T-helper 1 cell treated with Interleukin-12 subunit alpha and Interleukin-12 subunit beta and Interleukin-4 antibody, amounts not matched to agents 30 ng/mL and 1 ng/mL, for 36 hours (primary cell): ENCODE data around the gene MAS1. TPM values are rescaled to one million over a fixed set of nuclear protein-coding genes. Genes with fewer than 3 reads are reported as not detected.
"Not testable (repeated sequence)": the region's sequence is repeated elsewhere in the genome, so short reads cannot be mapped to it uniquely, and the experiment has no call there.

ENCODE experiments used
- intact Hi-C: fragments of 100-400 bp; cut with micrococcal nuclease; formaldehyde crosslinking; loops from one replicate; pipeline ENCODE4 v1.15.1; 2024
- total RNA-seq: library from RNA; stranded (reverse); gene quantifications from 2 replicates; pipeline ENCODE4 v1.2.3, GENCODE V29; 2022

Gene MAS1
- total RNA-seq, 1 donor from 2014 or later = not detected

DNA sequence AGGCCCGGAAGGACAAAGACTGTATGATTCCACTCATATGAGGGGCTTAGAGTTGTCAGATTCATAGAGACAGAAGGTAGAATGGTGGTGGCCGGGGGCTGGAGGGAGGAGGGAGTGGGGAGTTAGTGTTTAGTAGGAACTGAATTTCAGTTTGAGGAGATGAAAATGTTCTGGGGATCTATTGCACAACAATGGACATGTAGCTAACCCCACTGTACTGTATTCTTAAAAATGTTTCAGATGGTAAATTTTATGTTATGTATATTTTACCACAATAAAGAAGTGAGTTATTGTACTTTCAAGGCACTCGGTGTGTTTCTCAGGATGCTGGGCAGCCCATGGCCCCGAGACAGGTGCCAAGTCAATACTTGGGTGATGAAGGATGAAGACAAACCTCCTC is 25.4 kb downstream of the MAS1 start:
- intact Hi-C loops = no loop called here

DNA sequence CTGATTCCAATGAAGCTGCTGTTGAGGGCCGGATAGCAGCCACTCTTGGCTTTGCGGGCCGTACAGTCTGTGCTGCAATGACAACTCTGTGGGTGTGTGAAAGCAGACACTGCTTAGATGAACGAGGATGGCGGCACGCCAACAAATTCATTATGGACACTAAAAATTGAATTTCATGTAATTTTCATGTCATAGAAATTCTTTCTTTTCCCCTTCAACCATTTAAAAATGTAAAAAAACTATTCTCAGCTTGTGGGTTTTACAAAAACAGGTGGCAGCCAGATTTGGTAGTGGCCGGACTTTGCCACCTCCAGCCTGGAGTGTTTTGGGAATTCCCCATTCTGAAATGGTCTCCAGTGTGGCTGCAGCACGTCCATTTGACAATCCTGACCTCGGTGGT is 26.0 kb downstream of the MAS1 start:
- intact Hi-C loops = no loop called here

DNA sequence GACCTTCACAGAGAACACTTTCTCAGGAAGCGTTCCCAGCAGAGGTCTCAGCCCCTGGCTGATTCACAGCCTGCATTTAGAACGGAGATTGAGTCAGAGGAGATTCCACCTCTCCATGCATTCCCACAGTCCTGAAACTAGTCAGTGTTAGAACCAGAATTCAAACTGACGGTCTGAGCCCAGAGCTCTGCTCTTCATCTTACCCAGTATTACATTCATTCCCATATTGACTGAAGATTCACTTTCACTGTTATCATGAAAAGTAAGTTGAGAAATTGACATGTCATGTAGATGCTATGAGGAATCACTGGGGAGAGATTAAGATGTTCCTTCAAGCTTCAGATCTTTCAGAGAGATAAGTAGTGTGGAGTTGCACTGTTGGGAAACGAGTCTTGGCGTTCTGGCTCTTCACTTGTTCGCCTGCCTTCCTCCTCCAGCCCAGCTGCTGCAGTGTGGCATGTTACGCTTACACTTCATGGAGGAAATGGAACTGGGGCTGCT is 28.3 kb downstream of the MAS1 start:
- intact Hi-C loops = no loop called here

DNA sequence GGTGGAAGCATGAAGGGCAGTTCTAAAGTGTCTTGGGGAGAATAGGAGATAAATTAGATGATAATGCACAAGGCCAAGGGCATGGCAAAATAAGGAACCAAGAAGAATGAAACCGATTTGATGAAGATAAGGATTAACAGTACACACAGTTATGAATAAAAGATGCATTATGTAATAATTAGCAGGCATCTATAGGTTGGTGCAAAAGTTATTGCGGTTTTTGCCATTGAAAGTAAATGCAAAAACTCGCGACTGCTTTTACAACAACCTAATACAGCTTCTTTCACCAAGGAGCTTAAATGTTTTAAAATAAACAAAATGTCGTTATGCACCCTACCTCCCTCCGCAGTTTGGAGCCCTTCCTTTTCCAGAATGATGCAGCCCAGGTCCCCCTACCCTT is 29.0 kb downstream of the MAS1 start:
- intact Hi-C loops = no loop called here

DNA sequence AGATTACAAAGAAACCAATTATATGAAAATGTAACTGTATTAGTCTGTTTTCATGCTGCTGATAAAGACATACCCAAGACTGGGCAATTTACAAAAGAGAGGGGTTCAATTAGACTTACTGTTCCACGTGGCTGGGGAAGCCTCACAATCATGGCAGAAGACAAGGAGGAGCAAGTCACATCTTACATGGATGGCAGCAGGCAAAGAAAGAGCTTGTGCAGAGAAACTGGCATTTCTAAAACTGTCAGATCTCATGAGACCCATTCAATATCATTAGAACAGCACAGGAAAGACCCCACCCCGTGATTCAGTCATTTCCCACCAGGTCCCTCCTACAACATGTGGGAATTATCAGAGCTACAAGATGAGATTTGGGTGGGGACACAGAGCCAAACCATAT is 33.4 kb downstream of the MAS1 start:
- intact Hi-C loops = not testable (repeated sequence)

DNA sequence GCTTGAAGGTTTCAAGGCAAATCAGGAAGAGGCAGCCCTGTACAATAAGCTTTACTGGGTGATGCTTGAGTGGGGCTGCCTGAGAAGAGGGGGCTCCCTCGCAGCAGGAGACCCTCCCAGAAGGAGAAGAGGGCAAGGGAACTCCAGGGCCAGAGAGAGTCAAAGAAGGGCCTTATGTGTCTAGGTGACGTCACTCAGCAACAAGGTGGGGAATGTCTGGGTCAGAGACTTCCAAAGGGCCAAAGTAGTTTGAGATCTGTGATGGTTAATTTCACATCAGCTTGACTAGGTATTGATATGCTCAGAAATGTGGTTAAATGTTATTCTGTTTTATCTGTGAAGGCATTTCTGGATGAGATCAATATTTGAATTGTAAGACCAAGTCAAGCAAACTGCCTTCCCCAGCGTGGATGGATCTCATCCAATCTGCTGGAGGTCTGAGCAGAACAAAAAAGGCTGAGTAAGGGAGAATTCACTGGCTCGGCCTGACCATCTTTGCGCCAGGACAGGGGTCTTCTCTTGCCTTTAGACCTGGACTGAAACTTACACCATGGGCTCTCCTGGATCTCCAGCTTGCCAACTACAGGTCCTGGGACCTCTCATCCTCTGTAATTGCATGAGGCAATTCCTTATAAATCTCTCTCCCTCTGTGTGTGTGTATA is 35.9 kb downstream of the MAS1 start:
- intact Hi-C loops = no loop called here

DNA sequence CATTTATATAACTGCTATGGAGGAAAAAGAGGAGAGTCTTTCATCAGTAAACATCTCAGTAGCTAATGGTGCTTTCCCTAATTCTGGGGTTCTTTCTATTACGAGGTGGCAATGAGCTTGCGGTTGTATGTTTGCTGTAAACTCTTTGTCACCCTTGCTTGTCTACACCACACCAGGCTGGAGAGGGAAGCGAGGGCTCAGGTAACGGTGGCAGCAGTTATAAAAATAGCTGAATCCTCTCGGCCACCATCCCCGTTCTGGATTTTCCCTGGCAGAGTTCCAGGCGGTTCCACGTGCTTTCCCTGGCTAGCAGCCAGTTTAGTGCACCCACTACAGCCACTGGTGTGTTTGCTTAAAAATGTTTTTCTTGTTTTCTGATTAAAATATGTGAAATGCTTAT is 39.0 kb downstream of the MAS1 start:
- intact Hi-C loops = no loop called here

DNA sequence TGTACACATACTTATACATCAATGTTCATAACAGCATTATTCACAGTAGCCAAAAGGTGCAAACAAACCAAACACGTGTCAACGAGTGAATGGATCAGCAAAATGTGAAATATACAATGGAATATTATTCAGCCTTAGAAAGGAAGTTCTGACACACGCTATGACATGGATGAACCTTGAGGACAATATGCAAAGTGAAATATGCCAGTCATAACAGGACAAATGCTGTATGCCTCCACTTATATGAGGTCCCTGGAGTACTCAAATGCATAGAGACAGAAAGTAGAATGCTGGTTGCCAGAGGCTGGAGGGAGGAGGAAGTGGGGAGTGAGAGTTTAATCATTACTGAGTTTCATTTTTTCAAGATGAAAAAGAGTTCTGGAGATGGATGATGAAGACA is 40.3 kb downstream of the MAS1 start:
- intact Hi-C loops = loop anchor here (1.0 kb wide), 4 partner anchors 10 to 531 kb away; no protein-coding TSS in a partner anchor

DNA sequence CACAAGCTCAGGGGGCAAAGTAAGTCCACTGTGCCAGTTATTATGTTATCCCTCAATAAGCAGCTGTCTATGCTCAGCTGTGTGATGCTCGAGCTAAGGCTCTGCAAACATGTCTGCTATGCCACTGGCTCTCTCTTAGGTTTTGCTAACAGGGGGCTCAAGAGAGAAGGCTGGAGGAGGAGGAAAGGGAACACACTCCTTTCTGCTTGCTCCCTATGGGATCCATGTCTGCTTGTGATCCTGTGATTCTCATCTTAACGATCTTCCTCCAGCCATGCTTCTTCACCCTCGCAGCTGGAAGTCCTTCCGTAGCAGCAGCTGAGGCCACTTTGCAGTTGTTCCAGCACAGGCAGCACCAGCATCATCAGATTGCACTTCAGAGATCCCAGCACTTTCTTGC is 41.1 kb downstream of the MAS1 start:
- intact Hi-C loops = loop anchor here (1.0 kb wide), 4 partner anchors 9 to 530 kb away; no protein-coding TSS in a partner anchor

DNA sequence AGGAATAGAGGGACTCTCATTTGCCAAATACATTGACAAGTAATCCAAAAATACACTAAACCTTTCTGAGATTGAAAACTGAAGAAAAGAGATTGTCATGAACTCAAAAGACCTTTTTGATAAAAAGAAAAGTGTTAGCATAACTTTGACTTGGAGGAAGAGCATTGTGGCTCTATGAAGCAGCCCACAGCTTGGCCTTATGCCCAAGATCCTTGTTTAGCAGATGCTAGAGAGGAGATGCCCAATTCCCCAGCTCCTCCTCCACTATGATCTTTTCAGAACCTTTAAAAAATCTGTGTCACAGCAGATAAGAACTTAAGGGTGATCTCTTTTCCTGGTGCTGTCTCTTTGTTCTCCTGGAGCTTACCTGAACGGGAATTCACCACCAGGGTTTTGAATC is 42.3 kb downstream of the MAS1 start:
- intact Hi-C loops = no loop called here

DNA sequence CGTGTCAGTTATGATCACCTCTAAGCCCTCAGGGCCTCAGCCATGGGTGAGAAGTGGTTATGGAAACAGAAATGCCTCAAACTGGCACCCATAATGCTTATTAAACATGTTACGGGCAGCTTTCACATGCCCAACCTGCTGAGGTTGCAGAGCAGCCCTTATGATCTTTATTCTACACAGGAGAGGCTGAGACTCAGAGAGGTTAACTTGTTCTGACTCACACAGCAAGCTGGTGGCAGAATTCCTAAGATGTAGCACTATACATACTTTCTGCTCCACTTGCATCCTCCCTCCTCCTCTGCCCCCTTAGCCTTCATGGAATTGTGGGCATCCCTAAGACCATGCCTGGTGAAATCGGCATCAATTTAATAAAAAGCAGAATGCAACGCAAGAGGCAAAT is 43.4 kb downstream of the MAS1 start:
- intact Hi-C loops = no loop called here

DNA sequence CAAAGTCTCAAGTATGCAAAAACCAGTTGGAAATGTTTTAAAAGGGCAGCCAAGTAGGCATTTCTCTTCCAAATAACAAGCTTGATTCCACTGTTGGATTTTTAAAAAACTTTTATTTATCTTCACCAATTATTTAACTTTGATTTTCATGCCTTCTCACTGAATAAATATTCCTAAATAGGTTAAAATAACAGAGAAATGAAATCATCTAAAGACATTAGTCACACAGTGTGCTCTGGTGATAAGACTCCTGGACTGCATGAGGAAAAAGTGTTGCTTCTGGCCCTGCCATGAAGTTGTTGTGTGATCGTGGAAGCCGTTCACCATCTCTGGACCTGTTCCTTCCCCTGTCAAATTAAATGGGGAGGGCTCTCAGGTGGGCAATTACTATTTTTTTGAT is 44.3 kb downstream of the MAS1 start:
- intact Hi-C loops = no loop called here

DNA sequence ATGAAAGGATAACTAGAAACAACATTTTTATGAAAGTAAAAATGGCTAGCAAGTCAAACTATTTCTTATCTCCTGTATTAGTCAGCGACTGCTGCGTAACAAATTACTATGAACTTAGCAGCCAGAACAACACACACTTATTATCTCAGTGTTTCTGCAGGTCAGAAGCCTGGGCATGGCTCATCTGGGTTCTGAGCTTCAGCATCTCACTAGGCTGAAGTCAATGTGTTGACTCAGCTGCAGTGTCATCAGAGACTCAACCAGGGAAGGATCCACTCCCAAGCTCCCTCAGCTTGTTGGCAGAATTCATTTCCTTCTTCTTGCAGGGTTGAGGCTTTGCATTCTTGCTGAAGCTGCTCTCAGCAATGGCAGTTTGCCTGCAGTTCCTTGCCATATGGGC is 44.8 kb downstream of the MAS1 start:
- intact Hi-C loops = no loop called here

DNA sequence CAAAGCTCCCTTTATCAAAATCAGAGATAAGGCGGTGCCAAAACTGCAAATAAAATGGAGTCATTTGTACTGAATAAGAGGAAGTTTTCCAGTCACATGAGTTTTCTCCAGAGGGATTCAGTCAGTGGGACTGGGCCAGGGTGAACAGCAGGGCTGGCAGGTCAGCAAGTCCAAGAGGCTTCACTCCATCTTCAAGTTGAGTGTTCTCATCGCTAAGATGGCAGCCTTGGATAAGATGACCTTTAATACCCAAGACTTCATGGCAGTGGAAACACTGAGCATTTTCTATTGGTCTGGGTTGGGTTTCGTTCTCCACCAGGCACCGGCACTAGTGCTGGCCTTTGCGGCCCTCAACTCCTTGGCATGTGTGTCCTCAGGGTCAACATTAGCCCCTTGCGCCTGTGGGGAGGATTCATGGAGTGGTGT is 48.8 kb downstream of the MAS1 start:
- intact Hi-C loops = loop anchor here (5.0 kb wide), 2 partner anchors 687 to 767 kb away; no protein-coding TSS in a partner anchor

Other genes with a start within 250 kb of the MAS1 start
- 63.1 and 63.9 TPM in 2 replicates for gene SOD2, start 197.7 kb upstream of the MAS1 start, total RNA-seq
- gene WTAP, start 163.5 kb upstream of the MAS1 start, total RNA-seq = 119 and 126 TPM in 2 replicates
- gene ACAT2, start 128.9 kb upstream of the MAS1 start, total RNA-seq = 61.9 and 65.6 TPM in 2 replicates
- gene TCP1, start 101.4 kb upstream of the MAS1 start, total RNA-seq = 227 and 230 TPM in 2 replicates
- 72.9 and 74.8 TPM in 2 replicates for gene MRPL18, start 100.5 kb upstream of the MAS1 start, total RNA-seq
- gene PNLDC1, start 90.7 kb upstream of the MAS1 start, total RNA-seq = 0.59 and 0.74 TPM in 2 replicates
- gene IGF2R, start 78.1 kb downstream of the MAS1 start, total RNA-seq = 93.0 and 95.3 TPM in 2 replicates
- gene SLC22A1, start 230.8 kb downstream of the MAS1 start, total RNA-seq = 2.0 and 4.0 TPM in 2 replicates